Measurements from ENCODE around the gene GABRB3. TPM values are rescaled to one million over a fixed set of nuclear protein-coding genes. Genes with fewer than 3 reads are reported as not detected.

The GABRB3 gene
- total and polyA plus RNA-seq, 5 donors from 2014 or later = 0.05 to 0.91 TPM; not detected in 3

- Mint-ChIP-seq H3K4me3 (no peak overlapping the region), H3K27ac (no peak overlapping the region), H3K4me1 (no peaks in the 10 kb centered on the region), H3K36me3 (no peaks in the 10 kb centered on the region), H3K9me3 (peaks cover 1 to 13% (median 5%) of the 10 kb centered on the region in 7 donors), H3K27me3 (no peaks in the 10 kb centered on the region)
- no peak overlapping the region for H3K27ac ChIP-seq (ENCODE audit: insufficient read depth, low read length, poor library complexity, severe bottlenecking)
- no peaks in the 10 kb centered on the region for H3K27me3 ChIP-seq (ENCODE audit: control insufficient read depth, insufficient read depth, low read length)
- no peak for ATAC-seq (ENCODE audit: low read depth in 2 of 2)
- H3K36me3 ChIP-seq (ENCODE audit: control insufficient read depth, insufficient read depth, low read length) = no peaks in the 10 kb centered on the region
- no peak for DNase-seq
- H3K4me1 ChIP-seq (ENCODE audit: control insufficient read depth, insufficient read depth, low read length, poor library complexity, severe bottlenecking) = no peaks in the 10 kb centered on the region
- H3K9me3 ChIP-seq (ENCODE audit: control insufficient read depth in 2 of 2, low read length in 2 of 2) = peaks cover 5% of the 10 kb centered on the region in 2 experiments
- H3K4me3 ChIP-seq (ENCODE audit: low read depth, low read length) = no peak overlapping the region
Measured at GRCh38 chr15:26690778-26691177, 82.1 kb downstream of the GABRB3 start.

GRCh38 chr15:26689462-26689861 lies 83.4 kb downstream of the GABRB3 start:
- Histone ChIP-seq H3K4me1 (ENCODE audit: control insufficient read depth, insufficient read depth, low read length, poor library complexity, severe bottlenecking) (no peaks in the 10 kb centered on the region), H3K9me3 (ENCODE audit: control insufficient read depth in 2 of 2, low read length in 2 of 2) (peaks cover 3 to 5% of the 10 kb centered on the region in 2 experiments), H3K27me3 (ENCODE audit: control insufficient read depth, insufficient read depth, low read length) (no peaks in the 10 kb centered on the region), H3K4me3 (ENCODE audit: low read depth, low read length) (no peak overlapping the region), H3K36me3 (ENCODE audit: control insufficient read depth, insufficient read depth, low read length) (no peaks in the 10 kb centered on the region), H3K27ac (ENCODE audit: insufficient read depth, low read length, poor library complexity, severe bottlenecking) (no peak overlapping the region)
- no peak for DNase-seq
- no peaks in the 10 kb centered on the region for H3K27me3 Mint-ChIP-seq
- no peaks in the 10 kb centered on the region for H3K36me3 Mint-ChIP-seq
- H3K4me3 Mint-ChIP-seq = no peak overlapping the region
- ATAC-seq (ENCODE audit: low read depth in 2 of 2) = no peak
- peaks cover 0 to 10% (median 3%) of the 10 kb centered on the region in 7 donors for H3K9me3 Mint-ChIP-seq
- no peaks in the 10 kb centered on the region for H3K4me1 Mint-ChIP-seq
- no peak overlapping the region for H3K27ac Mint-ChIP-seq

- Mint-ChIP-seq H3K27ac (no peak overlapping the region), H3K4me3 (no peak overlapping the region), H3K4me1 (no peaks in the 10 kb centered on the region), H3K9me3 (peaks cover 0 to 13% (median 4%) of the 10 kb centered on the region in 7 donors), H3K27me3 (no peaks in the 10 kb centered on the region), H3K36me3 (no peaks in the 10 kb centered on the region)
- ATAC-seq (ENCODE audit: low read depth in 2 of 2) (no peak), DNase-seq (no peak)
- Histone ChIP-seq H3K27me3 (ENCODE audit: control insufficient read depth, insufficient read depth, low read length) (no peaks in the 10 kb centered on the region), H3K4me1 (ENCODE audit: control insufficient read depth, insufficient read depth, low read length, poor library complexity, severe bottlenecking) (no peaks in the 10 kb centered on the region), H3K4me3 (ENCODE audit: low read depth, low read length) (no peak overlapping the region), H3K36me3 (ENCODE audit: control insufficient read depth, insufficient read depth, low read length) (no peaks in the 10 kb centered on the region), H3K9me3 (ENCODE audit: control insufficient read depth in 2 of 2, low read length in 2 of 2) (peaks cover 0 to 9% of the 10 kb centered on the region in 2 experiments), H3K27ac (ENCODE audit: insufficient read depth, low read length, poor library complexity, severe bottlenecking) (no peak overlapping the region)
Measured at GRCh38 chr15:26686547-26687187, 86.2 kb downstream of the GABRB3 start.

- H3K9me3 Mint-ChIP-seq = peaks cover 0 to 11% (median 7%) of the 10 kb centered on the region in 7 donors
- Histone ChIP-seq H3K36me3 (ENCODE audit: control insufficient read depth, insufficient read depth, low read length) (no peaks in the 10 kb centered on the region), H3K4me3 (ENCODE audit: low read depth, low read length) (no peak overlapping the region), H3K27me3 (ENCODE audit: control insufficient read depth, insufficient read depth, low read length) (no peaks in the 10 kb centered on the region), H3K27ac (ENCODE audit: insufficient read depth, low read length, poor library complexity, severe bottlenecking) (no peak overlapping the region), H3K9me3 (ENCODE audit: control insufficient read depth in 2 of 2, low read length in 2 of 2) (peaks cover 0 to 5% of the 10 kb centered on the region in 2 experiments), H3K4me1 (ENCODE audit: control insufficient read depth, insufficient read depth, low read length, poor library complexity, severe bottlenecking) (no peaks in the 10 kb centered on the region)
- H3K36me3 Mint-ChIP-seq = no peaks in the 10 kb centered on the region
- H3K4me1 Mint-ChIP-seq = no peaks in the 10 kb centered on the region
- no peak for ATAC-seq (ENCODE audit: low read depth in 2 of 2)
- no peak for DNase-seq
- no peaks in the 10 kb centered on the region for H3K27me3 Mint-ChIP-seq
- no peak overlapping the region for H3K4me3 Mint-ChIP-seq
- no peak overlapping the region for H3K27ac Mint-ChIP-seq
Measured at GRCh38 chr15:26682598-26683164, 90.2 kb downstream of the GABRB3 start.

GRCh38 chr15:26679927-26680326 lies 92.9 kb downstream of the GABRB3 start:
- DNase-seq (no peak), ATAC-seq (ENCODE audit: low read depth in 2 of 2) (no peak)
- H3K4me1 ChIP-seq (ENCODE audit: control insufficient read depth, insufficient read depth, low read length, poor library complexity, severe bottlenecking) = no peaks in the 10 kb centered on the region
- H3K36me3 Mint-ChIP-seq = no peaks in the 10 kb centered on the region
- no peaks in the 10 kb centered on the region for H3K27me3 Mint-ChIP-seq
- no peaks in the 10 kb centered on the region for H3K27me3 ChIP-seq (ENCODE audit: control insufficient read depth, insufficient read depth, low read length)
- H3K4me1 Mint-ChIP-seq = no peaks in the 10 kb centered on the region
- no peaks in the 10 kb centered on the region for H3K36me3 ChIP-seq (ENCODE audit: control insufficient read depth, insufficient read depth, low read length)
- H3K4me3 Mint-ChIP-seq = no peak overlapping the region
- H3K27ac ChIP-seq (ENCODE audit: insufficient read depth, low read length, poor library complexity, severe bottlenecking) = no peak overlapping the region
- H3K27ac Mint-ChIP-seq = no peak overlapping the region
- peaks cover 0 to 16% (median 9%) of the 10 kb centered on the region in 7 donors for H3K9me3 Mint-ChIP-seq
- H3K9me3 ChIP-seq (ENCODE audit: control insufficient read depth in 2 of 2, low read length in 2 of 2) = peaks cover 0 to 5% of the 10 kb centered on the region in 2 experiments
- no peak overlapping the region for H3K4me3 ChIP-seq (ENCODE audit: low read depth, low read length)

- Mint-ChIP-seq H3K4me3 (no peak overlapping the region), H3K36me3 (no peaks in the 10 kb centered on the region), H3K9me3 (peaks cover 0 to 25% (median 2%) of the 10 kb centered on the region in 7 donors), H3K4me1 (no peaks in the 10 kb centered on the region), H3K27me3 (no peaks in the 10 kb centered on the region), H3K27ac (no peak overlapping the region)
- Histone ChIP-seq H3K4me1 (ENCODE audit: control insufficient read depth, insufficient read depth, low read length, poor library complexity, severe bottlenecking) (no peaks in the 10 kb centered on the region), H3K27ac (ENCODE audit: insufficient read depth, low read length, poor library complexity, severe bottlenecking) (no peak overlapping the region), H3K9me3 (ENCODE audit: control insufficient read depth in 2 of 2, low read length in 2 of 2) (peaks cover 0 to 4% of the 10 kb centered on the region in 2 experiments), H3K4me3 (ENCODE audit: low read depth, low read length) (no peak overlapping the region), H3K36me3 (ENCODE audit: control insufficient read depth, insufficient read depth, low read length) (no peaks in the 10 kb centered on the region), H3K27me3 (ENCODE audit: control insufficient read depth, insufficient read depth, low read length) (no peaks in the 10 kb centered on the region)
- ATAC-seq (ENCODE audit: low read depth in 2 of 2) = no peak
- DNase-seq = no peak
Measured at GRCh38 chr15:26676115-26676514, 96.8 kb downstream of the GABRB3 start.

- ATAC-seq (ENCODE audit: low read depth in 2 of 2) = no peak
- Histone ChIP-seq H3K27me3 (ENCODE audit: control insufficient read depth, insufficient read depth, low read length) (no peaks in the 10 kb centered on the region), H3K27ac (ENCODE audit: insufficient read depth, low read length, poor library complexity, severe bottlenecking) (no peak overlapping the region), H3K9me3 (ENCODE audit: control insufficient read depth in 2 of 2, low read length in 2 of 2) (peaks cover 0 to 4% of the 10 kb centered on the region in 2 experiments), H3K4me3 (ENCODE audit: low read depth, low read length) (no peak overlapping the region), H3K36me3 (ENCODE audit: control insufficient read depth, insufficient read depth, low read length) (no peaks in the 10 kb centered on the region), H3K4me1 (ENCODE audit: control insufficient read depth, insufficient read depth, low read length, poor library complexity, severe bottlenecking) (no peaks in the 10 kb centered on the region)
- Mint-ChIP-seq H3K4me3 (no peak overlapping the region), H3K27ac (no peak overlapping the region), H3K36me3 (peaks cover 2% of the 10 kb centered on the region), H3K4me1 (no peaks in the 10 kb centered on the region), H3K27me3 (no peaks in the 10 kb centered on the region), H3K9me3 (peaks cover 0 to 26% (median 3%) of the 10 kb centered on the region in 7 donors)
- DNase-seq = no peak
Measured at GRCh38 chr15:26674467-26674866, 98.4 kb downstream of the GABRB3 start.

- Mint-ChIP-seq H3K4me3 (no peak overlapping the region), H3K27ac (no peak overlapping the region), H3K4me1 (no peaks in the 10 kb centered on the region), H3K27me3 (no peaks in the 10 kb centered on the region), H3K36me3 (peaks cover 3% of the 10 kb centered on the region), H3K9me3 (peaks cover 0 to 24% (median 3%) of the 10 kb centered on the region in 7 donors)
- H3K4me1 ChIP-seq (ENCODE audit: control insufficient read depth, insufficient read depth, low read length, poor library complexity, severe bottlenecking) = no peaks in the 10 kb centered on the region
- H3K36me3 ChIP-seq (ENCODE audit: control insufficient read depth, insufficient read depth, low read length) = no peaks in the 10 kb centered on the region
- no peak for ATAC-seq (ENCODE audit: low read depth in 2 of 2)
- no peak overlapping the region for H3K4me3 ChIP-seq (ENCODE audit: low read depth, low read length)
- no peaks in the 10 kb centered on the region for H3K27me3 ChIP-seq (ENCODE audit: control insufficient read depth, insufficient read depth, low read length)
- H3K27ac ChIP-seq (ENCODE audit: insufficient read depth, low read length, poor library complexity, severe bottlenecking) = no peak overlapping the region
- peaks cover 0 to 4% of the 10 kb centered on the region in 2 experiments for H3K9me3 ChIP-seq (ENCODE audit: control insufficient read depth in 2 of 2, low read length in 2 of 2)
- DNase-seq = no peak
Measured at GRCh38 chr15:26673445-26673844, 99.4 kb downstream of the GABRB3 start.

All from CD4-positive, CD25-positive, alpha-beta regulatory T cell (primary cell).